ENCODE data around the gene NCKAP5. TPM values are rescaled to one million over a fixed set of nuclear protein-coding genes. Genes with fewer than 3 reads are reported as not detected.

NCKAP5 gene
- total and polyA plus RNA-seq, 10 donors, result 0.39 to 6.0 (median 3.3) TPM

GRCh38 chr2:133433455-133434451 is 134.5 kb downstream of the NCKAP5 start:
- intact Hi-C loops (cut with DNase I; ENCODE audit: low total_unique reads), result no loop called here
- no peaks in the 10 kb centered on the region for H3K4me1 ChIP-seq
- H3K4me3 ChIP-seq, result no peak overlapping the region
- no peak overlapping the region for H3K27ac ChIP-seq
- no peak for TF ChIP-seq CTCF (IDR thresholded peaks at IDR 0.05 in 8 of 11, conservative IDR thresholded peaks at IDR 0.05 in 3 of 11)
- no peak for TF ChIP-seq POLR2AphosphoS5 (IDR thresholded peaks at IDR 0.05)
- no peak for TF ChIP-seq POLR2A (IDR thresholded peaks at IDR 0.05)
- no peaks in the 10 kb centered on the region for H3K36me3 ChIP-seq
- DNase-seq, result no peak
- H3K9me3 ChIP-seq, result peaks cover 0 to 10% (median 3%) of the 10 kb centered on the region in 8 donors
- 51 to 58% (median 53%) methylated on average over 5 of the region's 5 CpGs for WGBS, 5 donors
- no peaks in the 10 kb centered on the region for H3K27me3 ChIP-seq (replicated peaks in 1 of 7)

- no peaks in the 10 kb centered on the region for H3K27me3 ChIP-seq (replicated peaks in 1 of 7)
- no peaks in the 10 kb centered on the region for H3K36me3 ChIP-seq
- intact Hi-C loops (cut with DNase I; ENCODE audit: low total_unique reads), result no loop called here
- no peak for TF ChIP-seq CTCF (IDR thresholded peaks at IDR 0.05 in 8 of 11, conservative IDR thresholded peaks at IDR 0.05 in 3 of 11)
- TF ChIP-seq POLR2AphosphoS5 (IDR thresholded peaks at IDR 0.05), result no peak
- no peak for TF ChIP-seq POLR2A (IDR thresholded peaks at IDR 0.05)
- DNase-seq, result no peak
- H3K9me3 ChIP-seq, result peaks cover 0 to 10% (median 3%) of the 10 kb centered on the region in 8 donors
- H3K27ac ChIP-seq, result no peak overlapping the region
- H3K4me1 ChIP-seq, result no peaks in the 10 kb centered on the region
- H3K4me3 ChIP-seq, result no peak overlapping the region
Measured at GRCh38 chr2:133432778-133433177, 135.5 kb downstream of the NCKAP5 start.

GRCh38 chr2:133431289-133431688 is 137.0 kb downstream of the NCKAP5 start:
- H3K4me3 ChIP-seq, result no peak overlapping the region
- H3K4me1 ChIP-seq, result no peaks in the 10 kb centered on the region
- H3K9me3 ChIP-seq, result peaks cover 0 to 10% (median 3%) of the 10 kb centered on the region in 8 donors
- no peaks in the 10 kb centered on the region for H3K27me3 ChIP-seq (replicated peaks in 1 of 7)
- TF ChIP-seq POLR2A (IDR thresholded peaks at IDR 0.05) (no peak), POLR2AphosphoS5 (IDR thresholded peaks at IDR 0.05) (no peak), CTCF (IDR thresholded peaks at IDR 0.05 in 8 of 11, conservative IDR thresholded peaks at IDR 0.05 in 3 of 11) (no peak)
- 73 to 85% (median 77%) methylated on average over 4 of the region's 4 CpGs for WGBS, 5 donors
- H3K27ac ChIP-seq, result no peak overlapping the region
- DNase-seq, result no peak
- intact Hi-C loops (cut with DNase I; ENCODE audit: low total_unique reads), result no loop called here
- no peaks in the 10 kb centered on the region for H3K36me3 ChIP-seq

- intact Hi-C loops (cut with DNase I; ENCODE audit: low total_unique reads), result no loop called here
- Histone ChIP-seq H3K27ac (no peak overlapping the region), H3K36me3 (no peaks in the 10 kb centered on the region), H3K27me3 (replicated peaks in 1 of 7) (no peaks in the 10 kb centered on the region), H3K4me3 (no peak overlapping the region), H3K4me1 (no peaks in the 10 kb centered on the region), H3K9me3 (peaks cover 0 to 10% (median 3%) of the 10 kb centered on the region in 8 donors)
- no peak for TF ChIP-seq CTCF (IDR thresholded peaks at IDR 0.05 in 8 of 11, conservative IDR thresholded peaks at IDR 0.05 in 3 of 11)
- no peak for TF ChIP-seq POLR2AphosphoS5 (IDR thresholded peaks at IDR 0.05)
- TF ChIP-seq POLR2A (IDR thresholded peaks at IDR 0.05), result no peak
- DNase-seq, result no peak
- WGBS, 5 donors, result 89 to 96% (median 95%) methylated on average over 1 of the region's 1 CpG
Measured at GRCh38 chr2:133426791-133427190, 141.5 kb downstream of the NCKAP5 start.

Data from spleen (tissue), 11 donors.